Fibroblast of lung (primary cell): Measurements from ENCODE around the gene CTSZ. TPM values are rescaled to one million over a fixed set of nuclear protein-coding genes. Genes with fewer than 3 reads are reported as not detected.
A peak's percentile ranks its signal among the peaks of the same experiment; 100 is the strongest.

ENCODE experiments used
- DNase-seq, 2 donors: peaks; one replicate each; pipeline versions ENCODE4 v3.0.0 to v3.0.0-alpha.2; 2010; ENCODE audit warnings: low read depth in 2 of 2
- H2AFZ ChIP-seq: 2 replicates; pipeline ENCODE4 v1.5.1; 2012; ENCODE audit warnings: low read length, control low read depth, inconsistent platforms
- H3K27ac ChIP-seq: 2 replicates; pipeline ENCODE4 v1.5.1; 2011; ENCODE audit warnings: low read length, control low read depth; ENCODE audit not compliant: insufficient read depth
- H3K27me3 ChIP-seq: 2 replicates; pipeline ENCODE4 v1.5.1; 2011; ENCODE audit warnings: mild to moderate bottlenecking, low read length; ENCODE audit not compliant: control insufficient read depth, insufficient read depth
- H3K36me3 ChIP-seq: 2 replicates; pipeline ENCODE4 v1.5.1; 2011; ENCODE audit warnings: low read length; ENCODE audit not compliant: control insufficient read depth, insufficient read depth
- H3K4me1 ChIP-seq: 2 replicates; pipeline ENCODE4 v1.5.1; 2011; ENCODE audit warnings: low read length; ENCODE audit not compliant: control insufficient read depth, insufficient read depth; ENCODE audit errors: extremely low read depth
- H3K4me2 ChIP-seq: 2 replicates; pipeline ENCODE4 v1.5.1; 2011; ENCODE audit warnings: low read length, control low read depth; ENCODE audit not compliant: insufficient read depth; ENCODE audit errors: extremely low read depth
- H3K4me3 ChIP-seq, 4 experiments: fragments of 200-600 bp in 1 of 4; sonication (generic) in 1 of 4; replicated peaks in 1 of 4; 2 replicates each; pipeline ENCODE4 v1.5.1; 2011 to 2016; ENCODE audit warnings: low read length in 4 of 4, low read depth in 3 of 4, mild to moderate bottlenecking in 3 of 4, control low read depth in 2 of 4, inconsistent platforms in 1 of 4, mixed read lengths in 1 of 4; ENCODE audit not compliant: insufficient read depth in 1 of 4; ENCODE audit errors: control extremely low read depth in 1 of 4
- H3K79me2 ChIP-seq: 2 replicates; pipeline ENCODE4 v1.5.1; 2012; ENCODE audit warnings: mild to moderate bottlenecking, low read length, inconsistent platforms; ENCODE audit not compliant: control insufficient read depth, insufficient read depth
- H3K9ac ChIP-seq: 2 replicates; pipeline ENCODE4 v1.5.1; 2011; ENCODE audit warnings: mild to moderate bottlenecking, low read length, control low read depth; ENCODE audit not compliant: insufficient read depth
- H3K9me3 ChIP-seq: 2 replicates; pipeline ENCODE4 v1.5.1; 2012; ENCODE audit warnings: low read depth, low read length; ENCODE audit not compliant: control insufficient read depth, insufficient read depth
- H4K20me1 ChIP-seq: 2 replicates; pipeline ENCODE4 v1.5.1; 2011; ENCODE audit warnings: low read length; ENCODE audit not compliant: control insufficient read depth, insufficient read depth; ENCODE audit errors: extremely low read depth
- CTCF ChIP-seq, 2 donors: IDR thresholded peaks in 1 of 2; conservative IDR thresholded peaks in 1 of 2; 1 replicate in 1 of 2; 2 replicates in 1 of 2; pipeline ENCODE4 v1.5.1; 2011 to 2012; ENCODE audit warnings: low read length in 2 of 2, control low read depth in 1 of 2, inconsistent platforms in 1 of 2, low read depth in 1 of 2, mild to moderate bottlenecking in 1 of 2
- EZH2 ChIP-seq: IDR thresholded peaks from 2 replicates; pipeline ENCODE4 v1.5.1; 2012; ENCODE audit warnings: low read length, control low read depth, mild to moderate bottlenecking; ENCODE audit errors: missing control alignments
- polyA plus RNA-seq, 2 donors: library from polyadenylated mRNA; depleted of rRNA in 1 of 2; stranded (reverse) in 1 of 2; unstranded in 1 of 2; fragments of >200 nt; gene quantifications; 2 replicates each; pipeline ENCODE4 v1.2.1, GENCODE V29; 2011 to 2012; ENCODE audit warnings: missing spikeins in 1 of 2
- total RNA-seq: library from RNA; depleted of rRNA; stranded (reverse); fragments of >200 nt; gene quantifications from 2 replicates; pipeline ENCODE4 v1.2.1, GENCODE V29; 2014

The CTSZ gene
- total and polyA plus RNA-seq, 2 donors (not counting 1 experiment from before 2014, with no cell fraction given) = 201 to 250 TPM

DNA sequence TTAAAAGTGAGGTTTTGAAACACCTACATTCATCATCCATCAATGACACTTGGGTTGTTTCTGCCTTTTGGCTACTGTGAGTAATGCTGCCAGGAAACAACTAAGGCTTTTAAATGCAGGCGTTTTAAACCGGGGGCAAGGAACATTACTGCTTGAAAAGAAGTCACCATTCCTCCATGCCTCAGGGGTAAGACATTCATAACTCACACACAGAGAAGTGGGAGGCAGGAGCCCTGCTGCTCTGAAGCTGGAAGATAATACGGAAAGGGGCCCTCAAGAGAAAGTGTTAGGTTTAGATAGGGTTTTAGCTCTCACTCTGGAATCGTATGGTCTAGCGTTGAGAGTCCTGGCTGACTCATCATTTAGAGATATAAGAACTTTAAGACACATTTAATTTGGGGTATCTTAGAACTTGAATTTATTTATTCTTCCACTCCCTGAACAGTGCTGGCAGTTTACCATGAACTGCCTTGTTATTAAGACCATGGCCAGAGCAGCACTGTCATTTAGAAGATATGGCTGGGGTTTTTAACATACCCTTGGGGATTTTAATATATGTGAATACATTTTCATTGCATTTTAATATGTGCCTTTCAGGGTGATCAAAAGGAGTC lies 14.0 kb upstream of the CTSZ start:
- peak in 1 of 2 donors; percentile 83 for DNase-seq

DNA sequence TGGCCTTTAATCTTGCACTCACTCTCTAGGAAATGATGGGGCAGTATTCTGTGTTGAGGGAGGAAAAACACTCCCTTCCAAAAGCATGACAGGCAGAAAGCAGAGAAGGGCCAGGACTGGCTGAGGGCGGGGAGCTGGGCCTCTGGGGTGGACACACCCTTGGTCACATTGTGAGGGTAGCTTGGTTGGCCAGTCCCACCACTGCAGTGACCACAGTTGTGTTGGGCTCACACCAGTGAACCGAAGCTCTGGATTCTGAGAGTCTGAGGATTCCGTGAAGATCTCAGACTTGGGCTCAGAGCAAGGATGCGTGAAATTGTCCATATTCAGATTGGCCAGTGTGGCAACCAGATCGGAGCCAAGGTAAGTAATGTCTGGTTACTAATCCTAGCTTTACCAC lies 12.2 kb upstream of the CTSZ start, which contains the start of gene TUBB1:
Gene TUBB1 (plus strand): TSS at position 213 of the 400 bp plus-strand sequence. CDS start 94 bp downstream, at position 307.
- H3K4me1 ChIP-seq = no peaks in the 10 kb centered on the region
- H3K36me3 ChIP-seq = peaks cover 2% of the 10 kb centered on the region
- no peak within 1 kb of the TSS for H3K27ac ChIP-seq
- peaks cover 2% of the 10 kb centered on the region for H3K79me2 ChIP-seq
- peak in 1 of 2 donors; percentile 27 for DNase-seq
- no peak within 1 kb of the TSS for H3K9ac ChIP-seq
- H4K20me1 ChIP-seq = no peaks in the 10 kb centered on the region
- no peak within 1 kb of the TSS for H3K4me2 ChIP-seq
- H2AFZ ChIP-seq = no peak within 1 kb of the TSS
- no peaks in the 10 kb centered on the region for H3K9me3 ChIP-seq
- no peak for TF ChIP-seq EZH2
- TF ChIP-seq CTCF (conservative IDR thresholded peaks at IDR 0.05 in 1 of 2, IDR thresholded peaks at IDR 0.05 in 1 of 2; ENCODE audit: low read depth in 1 of 2, low read length in 2 of 2) = no peak
- H3K4me3 ChIP-seq = no peak within 1 kb of the TSS
- H3K27me3 ChIP-seq = no peaks in the 10 kb centered on the region

More for the DNA sequence above, 14.0 kb upstream of the CTSZ start:
- peaks cover 5% of the 10 kb centered on the region for H3K36me3 ChIP-seq
- no peaks in the 10 kb centered on the region for H3K4me1 ChIP-seq
- H2AFZ ChIP-seq = no peak overlapping the region
- no peak overlapping the region for H3K4me3 ChIP-seq
- no peaks in the 10 kb centered on the region for H4K20me1 ChIP-seq
- peaks cover 8% of the 10 kb centered on the region for H3K79me2 ChIP-seq
- no peak overlapping the region for H3K4me2 ChIP-seq
- no peaks in the 10 kb centered on the region for H3K9me3 ChIP-seq
- H3K9ac ChIP-seq = no peak overlapping the region
- TF ChIP-seq CTCF (conservative IDR thresholded peaks at IDR 0.05 in 1 of 2, IDR thresholded peaks at IDR 0.05 in 1 of 2; ENCODE audit: low read depth in 1 of 2, low read length in 2 of 2) (no peak), EZH2 (no peak)
- no peaks in the 10 kb centered on the region for H3K27me3 ChIP-seq
- no peak overlapping the region for H3K27ac ChIP-seq

GRCh38 chr20:59018817-59019216 lies 11.8 kb upstream of the CTSZ start:
- no peak overlapping the region for H3K4me3 ChIP-seq
- H3K9ac ChIP-seq = no peak overlapping the region
- H2AFZ ChIP-seq = no peak overlapping the region
- H3K36me3 ChIP-seq = no peaks in the 10 kb centered on the region
- no peaks in the 10 kb centered on the region for H3K9me3 ChIP-seq
- DNase-seq = no peak
- no peak overlapping the region for H3K4me2 ChIP-seq
- H3K27me3 ChIP-seq = no peaks in the 10 kb centered on the region
- no peaks in the 10 kb centered on the region for H3K79me2 ChIP-seq
- no peaks in the 10 kb centered on the region for H4K20me1 ChIP-seq
- TF ChIP-seq EZH2 (no peak), CTCF (conservative IDR thresholded peaks at IDR 0.05 in 1 of 2, IDR thresholded peaks at IDR 0.05 in 1 of 2; ENCODE audit: low read depth in 1 of 2, low read length in 2 of 2) (no peak)
- no peaks in the 10 kb centered on the region for H3K4me1 ChIP-seq
- H3K27ac ChIP-seq = no peak overlapping the region
